Tibial artery (tissue), 4 donors: ENCODE results near the gene CCDC97.

Source experiments
- DNase-seq, 2 donors: peaks; one replicate each; pipeline ENCODE4 v3.0.0-alpha.2; 2019
- H3K27ac ChIP-seq, 2 donors: fragments of 200-600 bp; sonication (generic) in 1 of 2; 1 replicate in 1 of 2; 2 replicates in 1 of 2; pipeline ENCODE4 v1.5.1; 2018 to 2019; ENCODE audit warnings: mild to moderate bottlenecking in 1 of 2
- H3K27me3 ChIP-seq, 2 donors: fragments of 200-600 bp; sonication (generic) in 1 of 2; one replicate each; pipeline versions ENCODE4 v1.5.1 to v1.6.0; 2016 to 2019
- H3K36me3 ChIP-seq, 3 donors: fragments of 200-600 bp; sonication (generic) in 2 of 3; one replicate each; pipeline ENCODE4 v1.5.1; 2016 to 2019; ENCODE audit warnings: mild to moderate bottlenecking in 2 of 3
- H3K4me1 ChIP-seq, 4 donors: fragments of 200-600 bp; sonication (generic) in 2 of 4; 1 replicate in 3 of 4; 2 replicates in 1 of 4; pipeline ENCODE4 v1.5.1; 2016 to 2019
- H3K4me3 ChIP-seq, 2 donors: fragments of 200-600 bp; sonication (generic) in 1 of 2; 1 replicate in 1 of 2; 2 replicates in 1 of 2; pipeline ENCODE4 v1.5.1; 2018 to 2019; ENCODE audit warnings: mild to moderate bottlenecking in 2 of 2
- H3K9me3 ChIP-seq, 3 donors: fragments of 200-600 bp; sonication (generic) in 1 of 3; one replicate each; pipeline ENCODE4 v1.5.1; 2016 to 2019
- CTCF ChIP-seq, 2 experiments: fragments of 200-600 bp in 1 of 2; fragments of 450-650 bp in 1 of 2; IDR thresholded peaks; one replicate each; pipeline ENCODE4 v1.5.1; 2017 to 2019; ENCODE audit warnings: antibody characterized with exemption in 2 of 2, mild to moderate bottlenecking in 1 of 2, moderate library complexity in 1 of 2
- intact Hi-C: fragments of 100-400 bp; cut with DNase I; formaldehyde crosslinking; loops from one replicate; pipeline ENCODE4 v1.15.0; 2023; ENCODE audit warnings: low total_unique reads

CCDC97 gene

GRCh38 chr19:41305927-41306793 is 3.8 kb upstream of the CCDC97 start:
- no peak for DNase-seq
- Histone ChIP-seq H3K27ac (peak overlapping the region; percentile 17 to 21), H3K4me3 (no peak overlapping the region), H3K36me3 (peaks cover 46 to 67% (median 61%) of the 10 kb centered on the region in 3 donors), H3K27me3 (no peaks in the 10 kb centered on the region), H3K4me1 (peaks cover 4 to 26% (median 21%) of the 10 kb centered on the region in 4 donors), H3K9me3 (no peaks in the 10 kb centered on the region)
- intact Hi-C loops = loop anchor here (5.0 kb wide), 1 partner anchor 44 kb away; the partner anchor contains the start of gene HNRNPUL1
- no peak for TF ChIP-seq CTCF (IDR thresholded peaks at IDR 0.05)

GRCh38 chr19:41307090-41307875 is 2.7 kb upstream of the CCDC97 start:
- Histone ChIP-seq H3K9me3 (no peaks in the 10 kb centered on the region), H3K27ac (peak overlapping the region; percentile 88 to 91), H3K4me3 (no peak overlapping the region), H3K27me3 (no peaks in the 10 kb centered on the region), H3K36me3 (peaks cover 46 to 58% (median 55%) of the 10 kb centered on the region in 3 donors), H3K4me1 (peaks cover 4 to 34% (median 27%) of the 10 kb centered on the region in 4 donors)
- no peak for TF ChIP-seq CTCF (IDR thresholded peaks at IDR 0.05)
- intact Hi-C loops = loop anchor here (5.0 kb wide), 1 partner anchor 45 kb away; the partner anchor contains the start of gene HNRNPUL1
- no peak for DNase-seq

DNA sequence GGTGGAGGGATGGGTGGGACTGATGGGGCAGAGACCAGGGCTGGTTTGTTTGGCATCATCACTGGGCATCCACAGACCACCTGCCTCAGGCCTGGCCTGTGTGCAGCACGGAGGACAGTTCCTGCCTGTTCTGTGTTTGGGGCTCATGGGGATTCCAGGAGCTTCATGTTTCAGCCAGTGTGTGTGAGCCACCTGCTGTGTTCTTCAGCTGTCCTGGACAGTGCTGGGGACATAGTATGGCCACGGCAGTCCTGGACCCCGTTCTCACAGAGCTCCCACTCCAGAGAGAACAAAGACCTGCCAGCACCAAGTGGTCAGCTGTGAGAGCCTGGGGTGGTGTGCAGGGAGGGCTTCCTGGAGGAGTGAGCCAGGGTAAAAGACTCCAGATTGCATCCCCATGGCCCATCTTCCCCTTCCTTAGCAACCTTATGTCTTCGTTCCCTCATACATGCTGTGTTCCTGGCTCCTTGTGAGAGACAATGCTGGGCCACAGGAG is 2.0 kb upstream of the CCDC97 start:
- Histone ChIP-seq H3K27me3 (no peaks in the 10 kb centered on the region), H3K36me3 (peaks cover 44 to 58% (median 55%) of the 10 kb centered on the region in 3 donors), H3K27ac (peak overlapping the region; percentile 88 to 91), H3K4me3 (no peak overlapping the region), H3K4me1 (peaks cover 4 to 39% (median 32%) of the 10 kb centered on the region in 4 donors), H3K9me3 (no peaks in the 10 kb centered on the region)
- TF ChIP-seq CTCF (IDR thresholded peaks at IDR 0.05) = no peak
- no peak for DNase-seq
- intact Hi-C loops = loop anchor here (2.0 to 5.0 kb wide), 2 partner anchors 46 to 103 kb away; partner anchors contain the start of gene HNRNPUL1

GRCh38 chr19:41308450-41309179 is 1.4 kb upstream of the CCDC97 start:
- peak; percentile 96 to 98 for DNase-seq
- H3K4me3 ChIP-seq = peak overlapping the region; percentile 69 to 70
- no peaks in the 10 kb centered on the region for H3K27me3 ChIP-seq
- peak overlapping the region; percentile 88 to 91 for H3K27ac ChIP-seq
- intact Hi-C loops = loop anchor here (2.0 to 5.0 kb wide), 2 partner anchors 46 to 104 kb away; partner anchors contain the start of gene HNRNPUL1
- H3K4me1 ChIP-seq = peaks cover 4 to 40% (median 32%) of the 10 kb centered on the region in 4 donors
- peaks cover 37 to 58% (median 55%) of the 10 kb centered on the region in 3 donors for H3K36me3 ChIP-seq
- TF ChIP-seq CTCF (IDR thresholded peaks at IDR 0.05) = peak; percentile 95 to 98
- no peaks in the 10 kb centered on the region for H3K9me3 ChIP-seq
